PC-9 (cell line): Measurements from ENCODE around the gene F5. TPM values are rescaled to one million over a fixed set of nuclear protein-coding genes. Genes with fewer than 3 reads are reported as not detected.

Experiments
- BruUV-seq: library from RNA; stranded (reverse); fragments of 400-500 nt; replicated peaks from 2 replicates; lab custom pipeline; 2021; lab: Mats Ljungman, UMichigan
- CTCF ChIA-PET: fragments of 300-600 bp; sonication (Branson Sonifier 250); formaldehyde crosslinking; loops from one replicate; lab custom pipeline; 2022; ENCODE audit warnings: antibody characterized with exemption; lab: Charles Lee
- POLR2A ChIA-PET: fragments of 300-600 bp; sonication (Branson Sonifier 250); formaldehyde crosslinking; loops from one replicate; lab custom pipeline; 2022; ENCODE audit warnings: antibody characterized with exemption; ENCODE audit not compliant: unreplicated experiment; lab: Charles Lee
- DNase-seq, 2 experiments: peaks; one replicate each; pipeline versions ENCODE4 v3.0.0 to v3.0.0-alpha.2; 2015 to 2022; ENCODE audit warnings: mixed read lengths in 1 of 2
- H2AFZ ChIP-seq: fragments of 200-600 bp; sonication (generic); 2 replicates; pipeline ENCODE4 v1.8.1; 2017; ENCODE audit warnings: antibody characterized with exemption
- H3F3A ChIP-seq: fragments of 200-600 bp; sonication (generic); 2 replicates; pipeline ENCODE4 v1.8.1; 2017; ENCODE audit warnings: antibody characterized with exemption, mild to moderate bottlenecking, low read depth; ENCODE audit not compliant: insufficient read depth
- H3K27ac ChIP-seq: fragments of 200-600 bp; sonication (generic); 2 replicates; pipeline ENCODE4 v1.6.1; 2016; ENCODE audit warnings: mixed run types
- H3K27me3 ChIP-seq: fragments of 200-600 bp; sonication (generic); 2 replicates; pipeline ENCODE4 v1.6.1; 2016; ENCODE audit warnings: low read depth, mixed run types; ENCODE audit not compliant: insufficient read depth
- H3K36me3 ChIP-seq: fragments of 200-600 bp; sonication (generic); 2 replicates; pipeline ENCODE4 v1.6.1; 2016; ENCODE audit warnings: low read depth, mixed run types
- H3K4me1 ChIP-seq: fragments of 200-600 bp; sonication (generic); replicated peaks from 2 replicates; pipeline ENCODE4 v1.6.1; 2016; ENCODE audit warnings: mixed run types; ENCODE audit not compliant: insufficient read depth
- H3K4me2 ChIP-seq: fragments of 200-600 bp; sonication (generic); 2 replicates; pipeline ENCODE4 v1.6.1; 2017; ENCODE audit warnings: mixed run types
- H3K4me3 ChIP-seq: fragments of 200-600 bp; sonication (generic); 2 replicates; pipeline ENCODE4 v1.6.1; 2016; ENCODE audit warnings: mixed run types
- H3K79me2 ChIP-seq: fragments of 200-600 bp; sonication (generic); 2 replicates; pipeline ENCODE4 v1.6.1; 2017; ENCODE audit warnings: low read depth, mixed run types
- H3K9me2 ChIP-seq: fragments of 200-600 bp; sonication (generic); 2 replicates; pipeline ENCODE4 v1.8.1; 2017; ENCODE audit warnings: mild to moderate bottlenecking; ENCODE audit not compliant: insufficient read depth
- H3K9me3 ChIP-seq: fragments of 200-600 bp; sonication (generic); 2 replicates; pipeline ENCODE4 v1.8.1; 2016; ENCODE audit warnings: low read depth; ENCODE audit not compliant: insufficient read depth
- H4K20me1 ChIP-seq: fragments of 200-600 bp; sonication (generic); 2 replicates; pipeline ENCODE4 v1.8.1; 2017; ENCODE audit not compliant: insufficient read depth
- CTCF ChIP-seq: fragments of 200-600 bp; sonication (generic); conservative IDR thresholded peaks from 2 replicates; pipeline ENCODE4 v1.6.1; 2017; ENCODE audit warnings: mixed run types, antibody characterized with exemption, mild to moderate bottlenecking, moderate library complexity
- EZH2 ChIP-seq: fragments of 200-600 bp; sonication (generic); IDR thresholded peaks from 2 replicates; pipeline ENCODE4 v1.8.0; 2017; ENCODE audit warnings: antibody characterized with exemption, low read depth
- intact Hi-C: fragments of 100-400 bp; cut with micrococcal nuclease; formaldehyde crosslinking; loops from one replicate; pipeline ENCODE4 v1.10.0; 2022; ENCODE audit not compliant: unreplicated experiment
- total RNA-seq: library from RNA; stranded (reverse); gene quantifications from 2 replicates; pipeline ENCODE4 v1.2.3, GENCODE V29; 2021

Gene F5
- total RNA-seq, 1 experiment from 2014 or later: not detected

GRCh38 chr1:169624122-169624521 lies 37.8 kb upstream of the F5 start:
- Histone ChIP-seq H3K27me3 (no peaks in the 10 kb centered on the region), H3K4me2 (no peak overlapping the region), H2AFZ (no peak overlapping the region), H3K9me2 (no peaks in the 10 kb centered on the region), H3F3A (no peaks in the 10 kb centered on the region), H3K4me1 (no peaks in the 10 kb centered on the region), H3K27ac (no peak overlapping the region), H3K79me2 (no peaks in the 10 kb centered on the region), H3K9me3 (no peaks in the 10 kb centered on the region), H4K20me1 (no peaks in the 10 kb centered on the region), H3K4me3 (no peak overlapping the region), H3K36me3 (no peaks in the 10 kb centered on the region)
- TF ChIP-seq EZH2 (no peak), CTCF (no peak)
- ChIA-PET CTCF (no interaction called here), POLR2A (no interaction called here)
- no peak for DNase-seq
- intact Hi-C loops: no loop called here
- BruUV-seq: no TSS peak

- H3K36me3 ChIP-seq: no peaks in the 10 kb centered on the region
- H3K4me1 ChIP-seq: no peaks in the 10 kb centered on the region
- POLR2A ChIA-PET: no interaction called here
- no peak overlapping the region for H3K4me2 ChIP-seq
- no peaks in the 10 kb centered on the region for H3K9me2 ChIP-seq
- DNase-seq: no peak
- no peak overlapping the region for H3K4me3 ChIP-seq
- intact Hi-C loops: no loop called here
- TF ChIP-seq CTCF (no peak), EZH2 (no peak)
- no peaks in the 10 kb centered on the region for H3F3A ChIP-seq
- H4K20me1 ChIP-seq: no peaks in the 10 kb centered on the region
- CTCF ChIA-PET: no interaction called here
- H3K9me3 ChIP-seq: no peaks in the 10 kb centered on the region
- H3K27ac ChIP-seq: no peak overlapping the region
- no peaks in the 10 kb centered on the region for H3K27me3 ChIP-seq
- no peak overlapping the region for H2AFZ ChIP-seq
- no TSS peak for BruUV-seq
- no peaks in the 10 kb centered on the region for H3K79me2 ChIP-seq
Measured at GRCh38 chr1:169623132-169623926, 37.0 kb upstream of the F5 start.

- no peaks in the 10 kb centered on the region for H4K20me1 ChIP-seq
- no peaks in the 10 kb centered on the region for H3K4me1 ChIP-seq
- no peak overlapping the region for H3K27ac ChIP-seq
- no peaks in the 10 kb centered on the region for H3K9me2 ChIP-seq
- no peaks in the 10 kb centered on the region for H3K79me2 ChIP-seq
- H2AFZ ChIP-seq: no peak overlapping the region
- TF ChIP-seq EZH2 (no peak), CTCF (no peak)
- CTCF ChIA-PET: no interaction called here
- no peaks in the 10 kb centered on the region for H3K27me3 ChIP-seq
- no peaks in the 10 kb centered on the region for H3K9me3 ChIP-seq
- no peak for DNase-seq
- POLR2A ChIA-PET: no interaction called here
- no TSS peak for BruUV-seq
- no peaks in the 10 kb centered on the region for H3K36me3 ChIP-seq
- H3K4me2 ChIP-seq: no peak overlapping the region
- no peak overlapping the region for H3K4me3 ChIP-seq
- H3F3A ChIP-seq: no peaks in the 10 kb centered on the region
- intact Hi-C loops: no loop called here
Measured at GRCh38 chr1:169620565-169620964, 34.3 kb upstream of the F5 start.
